Smooth muscle cell (in vitro differentiated cells): ENCODE measurements around the gene CLEC16A. TPM values are rescaled to one million over a fixed set of nuclear protein-coding genes. Genes with fewer than 3 reads are reported as not detected.

Source experiments
- DNase-seq: peaks from one replicate; lab custom pipeline; 2025; ENCODE audit not compliant: unreplicated experiment; lab: John Stamatoyannopoulos, UW
- H2AFZ ChIP-seq: fragments of 200-600 bp; sonication (generic); 2 replicates; pipeline ENCODE4 v1.6.0; 2016; ENCODE audit warnings: antibody characterized with exemption, low read depth, mild to moderate bottlenecking
- H3F3A ChIP-seq: fragments of 200-600 bp; sonication (generic); 2 replicates; pipeline ENCODE4 v1.6.0; 2017; ENCODE audit warnings: antibody characterized with exemption, low read depth
- H3K27ac ChIP-seq: fragments of 200-600 bp; sonication (generic); 2 replicates; pipeline ENCODE4 v1.5.1; 2016; ENCODE audit warnings: low read depth, mild to moderate bottlenecking
- H3K27me3 ChIP-seq: fragments of 200-600 bp; sonication (generic); 2 replicates; pipeline ENCODE4 v1.6.1; 2016; ENCODE audit warnings: low read depth, mild to moderate bottlenecking
- H3K36me3 ChIP-seq: fragments of 200-600 bp; sonication (generic); 2 replicates; pipeline ENCODE4 v1.5.1; 2016; ENCODE audit warnings: low read depth
- H3K4me1 ChIP-seq: fragments of 200-600 bp; sonication (generic); 2 replicates; pipeline ENCODE4 v1.5.1; 2016; ENCODE audit warnings: low read depth
- H3K4me2 ChIP-seq: fragments of 200-600 bp; sonication (generic); 2 replicates; pipeline ENCODE4 v1.6.0; 2016; ENCODE audit warnings: mild to moderate bottlenecking
- H3K4me3 ChIP-seq: fragments of 200-600 bp; sonication (generic); 2 replicates; pipeline ENCODE4 v1.5.1; 2016; ENCODE audit warnings: mild to moderate bottlenecking
- H3K79me2 ChIP-seq: fragments of 200-600 bp; sonication (generic); 2 replicates; pipeline ENCODE4 v1.6.0; 2016; ENCODE audit warnings: low read depth, mild to moderate bottlenecking
- H3K9ac ChIP-seq: fragments of 200-600 bp; sonication (generic); 2 replicates; pipeline ENCODE4 v1.6.0; 2016; ENCODE audit warnings: low read depth
- H3K9me3 ChIP-seq: fragments of 200-600 bp; sonication (generic); replicated peaks from 2 replicates; pipeline ENCODE4 v1.5.1; 2016; ENCODE audit warnings: low read depth
- H4K20me1 ChIP-seq: fragments of 200-600 bp; sonication (generic); 2 replicates; pipeline ENCODE4 v1.6.0; 2016; ENCODE audit warnings: low read depth
- WGBS: methylation state at CpG from one replicate; pipeline ENCODE4 v1.1.7; 2016; ENCODE audit warnings: low lambda C conversion rate; 5-methylcytosine and 5-hydroxymethylcytosine counted together
- polyA plus RNA-seq: library from polyadenylated mRNA; unstranded; fragments of >200 nt; fragmentation: Nextera tagmentation; extraction: Ambion mirVana; gene quantifications from 2 replicates; pipeline ENCODE4 v1.2.1, GENCODE V29; 2016
- total RNA-seq: library from RNA; depleted of rRNA; stranded (reverse); fragments of >200 nt; gene quantifications from 2 replicates; pipeline ENCODE4 v1.2.3, GENCODE V29; 2014
- TF ChIP-seq, protein P1 (sequence below): fragments of 200-600 bp; sonication (generic); IDR thresholded peaks from 2 replicates; pipeline ENCODE4 v1.5.1; 2017; ENCODE audit warnings: borderline replicate concordance, mild to moderate bottlenecking, antibody characterized with exemption; ENCODE audit not compliant: insufficient read depth, poor library complexity, severe bottlenecking

CLEC16A gene
- total and polyA plus RNA-seq, 2 experiments from 2014 or later: 12.6 to 16.2 TPM

DNA sequence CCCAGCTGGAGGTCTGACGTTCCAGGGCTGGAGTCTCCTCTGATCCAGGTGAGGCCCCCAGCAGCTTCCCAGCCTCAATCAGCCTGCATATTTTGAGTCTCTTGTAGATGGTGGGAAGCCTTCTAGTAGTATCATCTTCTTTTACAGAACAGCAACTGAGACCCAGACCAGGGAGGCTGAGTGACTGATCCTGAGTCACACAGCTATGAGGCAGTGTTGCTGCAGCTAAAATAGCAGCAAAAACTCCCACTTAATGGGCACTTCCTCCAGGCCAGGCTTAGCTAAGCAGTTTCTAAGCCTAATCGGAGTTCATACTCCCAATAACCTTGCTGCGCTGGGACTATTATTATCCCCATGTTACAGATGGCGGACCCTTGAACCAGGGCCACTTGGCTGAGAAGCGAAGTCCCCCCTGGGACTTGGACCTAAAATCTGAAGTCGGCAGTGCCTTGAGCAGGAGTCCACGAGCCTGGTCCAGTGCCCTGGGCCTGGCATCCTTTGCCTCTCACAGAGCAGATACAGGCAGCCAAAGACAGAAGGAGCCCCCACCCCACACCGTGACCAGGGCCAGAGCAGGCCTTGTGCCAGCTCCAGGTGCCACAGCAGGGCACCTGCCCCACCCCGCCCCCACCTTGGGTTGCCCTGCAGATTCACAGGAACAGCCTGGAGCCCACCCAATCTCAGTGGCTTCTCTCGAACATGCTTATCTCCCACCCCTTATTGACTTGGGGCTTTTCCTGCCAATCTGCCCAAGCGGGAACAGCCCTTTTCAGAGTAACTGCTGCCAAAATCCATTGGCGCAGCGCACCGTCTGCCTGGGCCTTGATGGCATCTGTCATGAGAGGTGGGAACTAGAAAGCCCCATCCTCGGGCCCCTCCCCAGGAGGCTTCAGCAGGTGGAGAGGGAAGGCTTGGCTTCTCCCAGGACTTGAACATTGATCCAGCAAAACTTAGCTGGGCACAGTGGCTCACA is 246.5 kb downstream of the CLEC16A start:
- TF ChIP-seq, protein P1, sequence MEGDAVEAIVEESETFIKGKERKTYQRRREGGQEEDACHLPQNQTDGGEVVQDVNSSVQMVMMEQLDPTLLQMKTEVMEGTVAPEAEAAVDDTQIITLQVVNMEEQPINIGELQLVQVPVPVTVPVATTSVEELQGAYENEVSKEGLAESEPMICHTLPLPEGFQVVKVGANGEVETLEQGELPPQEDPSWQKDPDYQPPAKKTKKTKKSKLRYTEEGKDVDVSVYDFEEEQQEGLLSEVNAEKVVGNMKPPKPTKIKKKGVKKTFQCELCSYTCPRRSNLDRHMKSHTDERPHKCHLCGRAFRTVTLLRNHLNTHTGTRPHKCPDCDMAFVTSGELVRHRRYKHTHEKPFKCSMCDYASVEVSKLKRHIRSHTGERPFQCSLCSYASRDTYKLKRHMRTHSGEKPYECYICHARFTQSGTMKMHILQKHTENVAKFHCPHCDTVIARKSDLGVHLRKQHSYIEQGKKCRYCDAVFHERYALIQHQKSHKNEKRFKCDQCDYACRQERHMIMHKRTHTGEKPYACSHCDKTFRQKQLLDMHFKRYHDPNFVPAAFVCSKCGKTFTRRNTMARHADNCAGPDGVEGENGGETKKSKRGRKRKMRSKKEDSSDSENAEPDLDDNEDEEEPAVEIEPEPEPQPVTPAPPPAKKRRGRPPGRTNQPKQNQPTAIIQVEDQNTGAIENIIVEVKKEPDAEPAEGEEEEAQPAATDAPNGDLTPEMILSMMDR: no peak
- no peak overlapping the region for H3K9ac ChIP-seq
- no peak overlapping the region for H2AFZ ChIP-seq
- no peak overlapping the region for H3K4me2 ChIP-seq
- H3F3A ChIP-seq: no peaks in the 10 kb centered on the region
- H3K4me1 ChIP-seq: no peaks in the 10 kb centered on the region
- H3K9me3 ChIP-seq: no peaks in the 10 kb centered on the region
- no peaks in the 10 kb centered on the region for H3K79me2 ChIP-seq
- 94% methylated on average over 15 of the region's 15 CpGs for WGBS
- H3K27ac ChIP-seq: no peak overlapping the region
- H3K36me3 ChIP-seq: no peaks in the 10 kb centered on the region
- H3K4me3 ChIP-seq: no peak overlapping the region
- H3K27me3 ChIP-seq: no peaks in the 10 kb centered on the region
- no peaks in the 10 kb centered on the region for H4K20me1 ChIP-seq
- DNase-seq: no peak

DNA sequence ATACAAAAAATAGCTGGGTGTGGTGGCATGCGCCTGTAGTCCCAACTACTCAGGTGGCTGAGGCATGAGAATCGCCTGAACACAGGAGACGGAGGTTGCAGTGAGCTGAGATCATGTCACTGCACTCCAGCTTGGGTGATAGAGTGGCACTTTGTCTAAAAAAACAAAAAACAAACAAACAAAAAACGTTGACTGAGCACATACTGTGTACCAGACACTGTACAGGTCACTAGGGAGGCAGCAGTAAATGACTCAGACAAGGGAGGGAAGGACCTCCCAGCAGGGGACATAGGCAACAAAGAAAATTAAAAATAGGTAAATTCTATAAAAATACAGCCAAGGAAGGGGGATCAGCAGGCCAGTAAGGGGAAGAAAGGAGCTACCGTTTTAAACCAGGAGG is 247.3 kb downstream of the CLEC16A start:
- Histone ChIP-seq H3K36me3 (no peaks in the 10 kb centered on the region), H3K27me3 (no peaks in the 10 kb centered on the region), H3K27ac (no peak overlapping the region), H3K9ac (no peak overlapping the region), H3K4me1 (no peaks in the 10 kb centered on the region), H3K4me3 (no peak overlapping the region), H3F3A (no peaks in the 10 kb centered on the region), H2AFZ (no peak overlapping the region), H3K9me3 (no peaks in the 10 kb centered on the region), H3K79me2 (no peaks in the 10 kb centered on the region), H3K4me2 (no peak overlapping the region), H4K20me1 (no peaks in the 10 kb centered on the region)
- WGBS: 79% methylated on average over 5 of the region's 5 CpGs
- no peak for DNase-seq
- TF ChIP-seq, protein P1: no peak

DNA sequence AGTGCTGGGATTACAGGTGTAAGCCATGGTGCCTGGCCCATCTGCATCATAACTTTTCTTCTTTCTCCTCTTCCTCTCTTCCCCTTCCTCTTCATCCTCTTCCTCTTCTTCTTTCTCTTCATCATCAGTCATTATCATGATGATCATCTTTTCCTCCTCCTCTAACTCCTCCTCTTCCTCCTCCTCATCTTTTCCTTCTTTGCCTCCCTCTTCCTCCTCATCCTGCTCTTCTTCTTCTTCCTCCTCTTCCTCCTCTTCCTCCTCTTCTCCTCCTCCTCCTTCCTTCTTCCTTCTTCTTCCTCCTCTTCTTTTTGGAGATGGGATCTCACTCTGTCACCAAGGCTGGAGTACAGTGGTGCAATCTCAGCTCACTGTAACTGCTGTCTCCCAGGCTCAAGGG is 249.1 kb downstream of the CLEC16A start:
- Histone ChIP-seq H3K9me3 (no peaks in the 10 kb centered on the region), H3K9ac (no peak overlapping the region), H3K4me1 (no peaks in the 10 kb centered on the region), H4K20me1 (no peaks in the 10 kb centered on the region), H3K27ac (no peak overlapping the region), H3K4me2 (no peak overlapping the region), H3F3A (no peaks in the 10 kb centered on the region), H3K4me3 (no peak overlapping the region), H3K36me3 (no peaks in the 10 kb centered on the region), H3K79me2 (no peaks in the 10 kb centered on the region), H2AFZ (no peak overlapping the region), H3K27me3 (no peaks in the 10 kb centered on the region)
- TF ChIP-seq, protein P1: no peak
- DNase-seq: no peak
